ENCODE results near the gene ATF7.

ATF7 gene

DNA sequence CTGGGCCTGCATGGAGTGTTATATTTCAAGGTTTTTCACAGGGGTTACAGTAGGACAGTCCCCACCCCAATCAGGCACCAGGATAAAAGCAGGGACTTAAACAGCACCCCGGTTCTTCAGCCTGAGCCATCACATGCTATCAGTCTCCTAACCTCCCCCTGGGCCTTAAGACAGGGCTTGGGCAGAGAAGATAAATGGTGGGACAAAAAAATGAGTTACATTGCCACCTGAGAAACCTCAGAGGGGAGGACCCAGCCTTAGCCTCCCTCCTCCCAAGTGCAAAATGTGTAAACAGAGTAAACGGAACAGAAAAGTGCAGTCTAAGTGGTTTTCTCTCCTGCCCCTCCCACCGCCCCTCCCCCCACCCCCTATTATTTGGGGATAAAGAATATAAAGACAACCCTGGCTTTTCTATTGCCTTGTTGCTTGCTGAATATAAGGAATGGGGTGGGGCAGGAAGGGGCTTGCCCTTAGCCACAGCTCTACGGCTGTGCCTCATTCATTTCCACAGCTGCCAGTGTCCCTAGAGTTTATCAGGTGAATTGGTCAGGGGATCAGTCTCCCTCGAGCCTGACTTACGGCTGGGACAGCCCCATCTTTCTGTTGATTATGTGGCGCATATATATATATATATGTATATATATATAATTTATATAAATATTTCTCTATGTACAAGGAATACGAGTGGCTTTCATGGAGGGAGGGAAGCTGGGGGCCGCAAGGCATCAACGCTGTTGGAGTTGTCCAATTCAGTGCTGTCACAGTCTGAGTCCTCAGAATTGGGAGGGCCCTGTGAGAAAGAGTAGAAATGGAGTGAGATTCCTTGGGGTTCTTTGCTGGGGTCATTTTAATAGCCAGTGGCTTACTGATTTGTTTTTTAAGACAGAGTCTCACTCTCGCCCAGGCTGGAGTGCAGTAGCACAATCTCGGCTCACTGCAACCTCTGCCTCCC, 145.4 kb downstream of the ATF7 start:
- no peak for DNase-seq

- DNase-seq: no peak
Observed at GRCh38 chr12:53479331-53479730, 146.9 kb downstream of the ATF7 start.

DNA sequence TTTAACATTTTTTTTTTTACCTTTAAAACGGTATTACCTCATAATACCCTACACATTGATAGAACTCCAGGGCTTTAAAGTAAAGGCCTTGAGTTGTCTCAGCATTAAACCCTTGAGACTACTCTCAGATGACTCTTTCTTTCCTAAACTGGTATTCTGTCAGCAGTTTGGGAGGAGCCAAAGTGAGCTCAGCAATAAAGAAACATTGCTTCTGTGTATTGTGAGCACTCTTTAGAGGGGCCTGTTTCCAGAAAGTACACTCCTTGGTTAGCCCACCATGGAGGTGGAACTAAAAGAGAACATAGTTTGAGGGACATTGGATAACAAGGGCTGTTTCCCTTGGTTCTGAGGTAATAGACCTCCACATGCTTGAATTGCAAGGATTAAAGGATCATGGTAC, 147.3 kb downstream of the ATF7 start:
- no peak for DNase-seq

DNA sequence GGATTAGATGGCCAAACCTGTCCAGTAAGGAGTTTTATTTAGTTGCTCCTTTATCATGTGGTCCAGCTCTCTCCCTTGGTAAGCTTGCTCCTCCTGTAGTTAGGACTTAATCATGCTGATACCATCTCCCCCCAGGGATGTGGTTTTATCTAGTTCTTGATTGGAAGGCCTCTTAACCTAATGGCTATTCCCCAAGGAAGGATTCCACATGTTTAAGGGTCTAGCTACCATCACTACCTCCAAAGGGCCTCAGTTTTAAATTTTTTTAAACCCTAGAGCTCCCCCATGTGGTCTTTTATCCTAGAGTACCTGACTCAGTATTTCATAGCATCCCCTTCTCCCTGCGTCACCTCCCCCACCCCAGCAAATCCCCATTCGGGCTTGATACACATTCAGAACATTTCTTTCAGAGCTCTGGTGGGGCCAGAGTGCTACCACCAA, 149.4 kb downstream of the ATF7 start:
- no peak for DNase-seq

- no peak for DNase-seq
Observed at GRCh38 chr12:53474819-53475218, 151.4 kb downstream of the ATF7 start.

GRCh38 chr12:53474077-53474476, 152.1 kb downstream of the ATF7 start:
- no peak for DNase-seq

DNA sequence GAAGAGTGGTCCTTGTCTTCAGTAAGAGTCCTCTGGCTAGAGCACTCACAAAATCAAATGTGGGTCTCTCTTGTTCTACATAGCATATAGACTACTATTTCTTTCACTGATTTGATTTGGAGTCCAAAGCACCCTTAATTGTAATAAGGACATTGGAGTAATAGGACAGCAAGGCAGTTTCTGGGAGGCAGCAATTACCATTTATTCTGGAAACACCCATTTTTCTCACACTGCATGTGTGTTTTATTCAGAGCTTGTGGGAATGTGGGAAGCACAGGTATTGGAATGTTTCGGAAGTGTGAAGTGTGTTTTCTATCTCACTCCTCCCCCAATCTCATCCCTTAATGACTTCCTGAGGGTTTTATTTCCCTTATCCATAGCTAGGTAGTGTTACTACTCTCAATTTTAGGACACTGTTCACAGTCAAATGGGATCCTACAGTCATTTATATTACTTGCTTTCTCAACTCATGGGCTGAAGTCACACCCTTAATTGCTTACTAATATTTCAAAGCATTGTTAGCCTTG, 154.1 kb downstream of the ATF7 start:
- no peak for DNase-seq

DNA sequence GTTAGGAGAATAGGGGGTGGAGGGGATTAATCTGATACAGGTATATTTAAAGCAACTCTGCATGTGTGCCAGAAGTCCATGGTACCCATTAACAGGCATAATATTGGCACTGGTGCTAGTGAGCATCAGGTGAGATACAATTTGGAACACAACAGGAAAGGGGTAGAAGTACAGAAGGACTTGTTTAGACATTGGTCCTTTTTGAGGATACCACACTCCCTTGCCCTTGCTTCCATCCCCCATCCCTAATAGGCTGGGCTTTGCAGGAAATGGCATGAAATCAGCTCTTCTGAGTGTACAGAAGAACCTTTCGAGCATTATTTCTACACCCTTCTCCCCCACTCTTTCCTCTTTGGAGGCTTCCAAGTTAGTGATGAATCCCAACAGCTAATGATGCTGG, 157.9 kb downstream of the ATF7 start:
- DNase-seq: no peak

- no peak for DNase-seq
Observed at GRCh38 chr12:53467880-53468279, 158.3 kb downstream of the ATF7 start.

- no peak for DNase-seq
Observed at GRCh38 chr12:53467082-53467481, 159.1 kb downstream of the ATF7 start.

GRCh38 chr12:53466640-53467039, 159.5 kb downstream of the ATF7 start:
- no peak for DNase-seq

DNA sequence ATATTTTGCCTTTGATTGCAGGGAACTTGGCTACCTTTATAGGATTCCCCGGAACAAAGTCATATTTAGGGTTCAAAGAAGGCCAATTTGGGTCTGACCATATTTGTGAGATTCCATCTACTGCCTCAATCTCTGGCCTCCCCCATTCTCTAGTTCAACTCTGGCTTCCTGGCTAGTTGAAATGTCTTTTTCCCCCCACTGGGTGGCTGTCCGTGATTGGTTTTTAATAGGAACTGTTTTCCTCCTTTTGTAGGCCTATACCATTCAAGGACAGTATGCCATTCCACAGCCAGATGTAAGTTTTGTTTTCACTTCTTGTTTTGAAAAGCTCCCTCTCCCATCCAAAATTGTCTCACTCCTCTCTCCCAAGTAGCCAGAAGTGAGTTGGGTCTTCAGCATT, 160.5 kb downstream of the ATF7 start:
- DNase-seq: no peak

DNA sequence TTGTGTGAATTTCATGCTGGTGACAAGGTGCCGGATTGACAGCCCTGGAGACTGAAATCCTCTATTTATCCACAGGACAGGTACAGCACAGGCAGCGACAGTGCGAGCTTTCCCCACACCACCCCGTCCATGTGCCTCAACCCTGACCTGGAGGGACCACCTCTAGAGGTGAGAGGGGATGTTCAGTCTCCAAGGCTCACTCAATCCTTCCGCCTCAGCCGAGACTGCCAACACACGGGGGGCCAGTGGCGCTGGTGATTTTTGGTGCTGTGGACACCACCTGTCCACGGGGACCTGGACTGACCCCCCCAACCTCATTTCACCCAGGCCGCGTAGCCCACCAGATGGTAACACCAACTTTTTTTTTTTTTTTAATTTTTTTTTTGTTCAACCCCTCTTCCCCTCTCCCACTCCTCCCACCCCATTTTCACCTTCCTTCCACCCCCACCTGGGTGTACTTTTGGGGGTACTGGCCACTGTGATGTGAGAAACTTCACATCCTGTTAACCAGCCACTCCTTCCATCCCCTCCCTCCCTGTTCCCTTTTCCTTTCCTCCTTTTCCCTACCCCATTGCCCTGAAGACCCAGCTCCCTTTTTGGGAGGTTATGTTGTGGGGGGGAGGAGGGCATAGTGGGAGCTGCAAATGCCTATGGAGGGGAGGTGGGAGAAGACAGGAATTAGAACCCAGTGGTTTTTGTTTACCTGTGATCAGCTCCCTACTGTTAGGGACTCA, 161.3 kb downstream of the ATF7 start:
- no peak for DNase-seq

DNA sequence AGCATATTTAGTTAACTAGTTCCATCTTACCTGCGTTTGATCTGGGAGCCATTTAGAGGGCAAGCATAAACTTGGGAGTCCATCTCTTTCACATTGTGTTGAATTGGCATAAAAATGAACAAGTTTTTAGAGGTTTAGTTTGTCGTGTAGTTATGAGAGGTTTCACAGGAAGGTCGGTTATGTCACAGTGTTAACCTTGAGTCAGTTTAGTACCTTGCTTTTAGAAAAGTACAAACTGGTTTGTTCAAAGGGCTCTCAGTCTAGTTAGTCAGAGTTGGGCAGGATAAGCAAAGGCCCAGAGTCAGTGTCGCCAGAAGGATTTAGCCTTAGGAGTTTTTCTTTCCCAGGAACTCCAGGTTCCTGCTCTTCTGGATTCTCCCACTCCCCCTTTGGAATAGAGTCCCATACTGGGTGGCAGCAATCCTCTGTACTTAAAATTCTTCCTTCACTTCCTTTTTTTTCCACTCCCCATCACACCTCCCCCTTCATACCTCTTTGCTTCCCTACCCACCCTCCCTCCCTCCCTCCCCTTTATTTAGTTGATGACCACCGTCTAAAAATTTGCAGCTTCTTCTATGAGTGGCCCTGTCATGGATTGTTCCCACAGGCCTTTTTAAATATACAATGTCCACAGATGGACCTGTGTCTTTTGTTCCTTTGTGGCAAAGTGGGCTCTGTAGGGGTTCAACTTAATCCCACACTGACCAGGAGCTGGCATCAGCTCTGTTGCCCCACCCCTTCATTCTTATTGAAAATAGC, 162.2 kb downstream of the ATF7 start:
- no peak for DNase-seq

GRCh38 chr12:53462935-53463334, 163.2 kb downstream of the ATF7 start:
- DNase-seq: no peak

GRCh38 chr12:53461591-53461990, 164.6 kb downstream of the ATF7 start:
- DNase-seq: no peak

- no peak for DNase-seq
Observed at GRCh38 chr12:53461059-53461458, 165.1 kb downstream of the ATF7 start.

GRCh38 chr12:53459097-53459496, 167.1 kb downstream of the ATF7 start:
- DNase-seq: no peak
